HG03575 (cell line): ENCODE data around the gene CEP250.
"Not testable (repeated sequence)": the region's sequence is repeated elsewhere in the genome, so short reads cannot be mapped to it uniquely, and the experiment has no call there.

Source experiments
- ATAC-seq: cut with Tn5 transposase; IDR thresholded peaks from one replicate; pipeline ENCODE4 v1.9.1; 2021; ENCODE audit not compliant: unreplicated experiment, insufficient number of reproducible peaks, low FRiP score; ENCODE audit errors: extremely low read depth

The CEP250 gene

GRCh38 chr20:35514371-35514932 lies 59.1 kb downstream of the CEP250 start:
- no peak for ATAC-seq

DNA sequence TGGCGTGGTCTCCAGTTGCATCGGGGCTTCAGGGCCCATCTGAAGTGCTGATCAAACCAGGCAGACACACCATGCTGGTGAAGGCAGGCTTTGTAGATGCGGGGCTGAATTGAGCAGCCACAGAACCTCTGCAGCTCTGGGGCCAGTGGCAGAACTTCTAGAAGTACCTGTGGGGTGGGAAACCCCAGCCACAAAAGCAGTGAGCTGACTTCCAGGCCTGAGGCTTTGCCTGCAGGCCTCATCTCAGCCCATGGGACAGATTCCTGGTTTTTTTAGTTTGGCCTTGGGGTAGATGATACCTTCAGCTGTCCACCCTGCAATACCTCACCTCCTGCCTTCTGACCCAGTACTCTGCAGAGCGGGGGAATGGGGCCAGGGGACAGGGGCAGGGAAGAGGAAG lies 59.9 kb downstream of the CEP250 start:
- no peak for ATAC-seq

- ATAC-seq: no peak
These were observed 60.7 kb downstream of the CEP250 start for GRCh38 chr20:35515949-35516645.

- no peak for ATAC-seq
These were observed 61.7 kb downstream of the CEP250 start for GRCh38 chr20:35517125-35517524.

GRCh38 chr20:35517767-35518166 lies 62.4 kb downstream of the CEP250 start:
- not testable (repeated sequence) for ATAC-seq

DNA sequence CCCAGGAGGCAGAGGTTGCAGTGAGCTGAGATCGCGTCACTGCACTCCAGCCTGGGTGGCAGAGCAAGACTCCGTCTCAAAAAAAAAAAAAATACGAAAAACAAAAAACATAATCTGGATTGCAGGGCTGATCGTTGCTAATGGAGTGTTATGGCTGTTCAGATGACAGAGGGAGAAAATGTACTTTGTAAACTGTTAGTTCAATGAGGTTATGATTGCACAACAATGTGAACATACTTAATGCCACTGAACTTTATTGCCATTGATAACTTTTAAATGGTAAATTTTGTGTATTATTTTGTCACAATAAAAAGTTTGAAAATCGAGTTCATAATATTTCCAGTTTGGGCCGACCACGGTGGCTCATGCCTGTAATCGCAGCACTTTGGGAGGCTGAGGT lies 63.6 kb downstream of the CEP250 start:
- no peak for ATAC-seq

DNA sequence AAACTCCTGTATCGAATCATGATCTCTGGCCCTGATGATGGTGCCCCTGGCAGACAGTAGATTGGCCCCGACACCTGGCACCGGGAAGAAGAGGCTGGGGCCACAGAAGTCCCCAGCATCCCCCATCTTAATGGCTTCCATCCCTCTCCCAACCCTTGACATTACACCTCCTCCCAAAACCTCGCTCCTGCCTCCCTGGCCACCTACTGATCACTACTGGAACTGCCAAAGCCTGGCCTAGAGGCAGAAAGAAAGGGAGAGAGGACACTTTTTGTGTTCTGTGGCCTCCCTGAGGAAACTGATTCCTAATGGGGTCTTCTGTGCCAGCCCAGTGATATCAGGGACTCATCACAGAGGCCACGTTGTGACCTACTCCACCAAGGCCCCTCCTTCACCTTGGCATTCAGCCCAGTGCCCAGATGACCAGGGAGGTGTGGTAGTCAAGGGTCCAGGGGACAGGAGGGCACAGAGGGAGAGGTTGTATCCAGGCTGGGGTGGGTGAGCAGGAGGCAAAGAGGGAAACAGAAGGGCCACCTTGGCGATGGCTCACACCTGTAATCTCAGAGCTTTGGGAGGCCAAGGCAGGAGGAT lies 68.0 kb downstream of the CEP250 start:
- ATAC-seq: no peak

DNA sequence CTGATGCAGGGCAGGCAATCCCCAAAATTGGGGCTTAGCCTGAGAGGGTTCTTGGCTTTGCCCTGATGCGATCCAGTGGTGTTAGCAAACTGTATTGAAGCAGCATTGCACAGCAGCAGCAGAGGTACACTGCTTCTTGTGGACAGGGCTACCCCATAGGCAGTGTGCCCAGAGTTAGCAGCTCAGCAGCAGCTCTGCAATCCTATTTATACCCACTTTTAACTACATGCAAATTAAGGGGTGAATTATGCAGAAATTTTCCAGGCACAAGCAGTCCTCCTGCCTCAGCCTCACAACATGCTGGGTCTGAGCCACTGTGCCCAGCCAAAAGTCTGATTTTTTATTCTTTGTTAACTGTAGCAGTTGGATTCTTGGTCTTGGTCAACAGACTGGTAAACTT lies 70.2 kb downstream of the CEP250 start:
- no peak for ATAC-seq

- no peak for ATAC-seq
These were observed 71.8 kb downstream of the CEP250 start for GRCh38 chr20:35527122-35527769.

GRCh38 chr20:35529552-35529951 lies 74.2 kb downstream of the CEP250 start, which contains the start of gene C20orf173:
Gene C20orf173 (minus strand): TSS chr20:35529652. CDS start chr20:35529373, 279 bp downstream.
- ATAC-seq: no peak

GRCh38 chr20:35539756-35540212 lies 84.4 kb downstream of the CEP250 start:
- ATAC-seq: no peak

- ATAC-seq: no peak
These were observed 85.9 kb downstream of the CEP250 start for GRCh38 chr20:35541118-35541782.

- ATAC-seq: no peak
These were observed 86.6 kb downstream of the CEP250 start, which contains the start of gene ERGIC3 for GRCh38 chr20:35541783-35542662. Gene ERGIC3 (plus strand): TSS chr20:35542078. CDS start chr20:35542098, 20 bp downstream.

GRCh38 chr20:35542990-35543389 lies 87.6 kb downstream of the CEP250 start:
- ATAC-seq: no peak

DNA sequence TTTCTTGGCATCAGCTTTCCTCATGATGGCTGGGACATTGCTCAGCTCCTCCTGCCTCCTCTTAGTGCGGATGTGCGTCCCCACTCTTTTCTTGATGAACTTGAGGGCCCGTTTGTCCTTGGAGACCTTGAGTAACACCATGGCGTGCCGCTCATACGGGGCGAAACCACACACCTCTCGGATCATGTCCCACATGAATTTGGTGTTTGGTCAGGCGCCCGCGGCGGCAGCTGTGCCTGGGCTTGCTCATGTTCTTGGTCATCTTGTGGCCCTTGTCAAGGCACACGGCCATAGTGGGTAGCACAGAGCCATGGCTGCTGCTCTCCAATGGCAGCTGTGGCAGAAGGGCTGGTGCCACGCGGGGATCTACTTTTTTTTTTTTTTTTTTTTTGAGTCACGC lies 89.0 kb downstream of the CEP250 start:
- no peak for ATAC-seq

DNA sequence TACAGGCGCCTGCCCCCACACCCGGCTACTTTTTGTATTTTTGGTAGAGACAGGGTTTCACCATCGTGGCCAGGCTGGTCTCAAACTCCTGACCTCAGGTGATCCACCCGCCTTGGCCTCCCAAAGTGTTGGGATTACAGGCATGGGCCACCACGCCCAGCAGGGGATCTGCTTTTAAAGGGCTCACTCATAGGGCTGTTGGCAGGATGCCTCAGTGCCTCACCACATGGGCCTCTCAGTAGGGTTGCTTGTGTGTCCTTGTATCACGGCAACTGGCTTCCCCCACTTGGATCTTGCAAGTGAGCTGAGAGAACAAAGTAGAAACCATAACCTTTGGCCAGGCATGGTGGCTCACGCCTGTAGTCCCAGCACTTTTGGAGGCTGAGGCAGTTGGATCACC lies 89.5 kb downstream of the CEP250 start:
- not testable (repeated sequence) for ATAC-seq

GRCh38 chr20:35546127-35546526 lies 90.7 kb downstream of the CEP250 start:
- ATAC-seq: no peak

GRCh38 chr20:35547329-35547728 lies 91.9 kb downstream of the CEP250 start:
- no peak for ATAC-seq
